K562 (cell line): Measurements from ENCODE around the gene ZGLP1. TPM values are rescaled to one million over a fixed set of nuclear protein-coding genes. Genes with fewer than 3 reads are reported as not detected.

Experiments used
- ATF1 ChIP-seq, 2 experiments: fragments of 450-650 bp in 1 of 2; IDR thresholded peaks; 2 replicates each; pipeline ENCODE4 v1.6.1; 2016; ENCODE audit warnings: missing compliant biosample characterization in 1 of 2, missing genetic modification characterization in 1 of 2
- CAMTA2 ChIP-seq: fragments of 250-450 bp; sonication (Bioruptor Pico); conservative IDR thresholded peaks from 2 replicates; pipeline ENCODE4 v1.5.1; 2022
- CHD1 ChIP-seq: fragments of 200-600 bp; sonication (generic); IDR thresholded peaks from one replicate; pipeline ENCODE4 v1.6.1; 2012; ENCODE audit warnings: mild to moderate bottlenecking, moderate library complexity, low read length, inconsistent platforms
- DACH1 ChIP-seq: fragments of 450-650 bp; IDR thresholded peaks from 2 replicates; pipeline ENCODE4 v1.6.1; 2018; ENCODE audit not compliant: partially characterized antibody
- ELF1 ChIP-seq: fragments of 200-800 bp; sonication (Bioruptor generic); IDR thresholded peaks from 2 replicates; pipeline ENCODE4 v1.6.1; 2016; ENCODE audit warnings: missing genetic modification characterization, missing compliant biosample characterization
- ERF ChIP-seq: fragments of 450-650 bp; formaldehyde crosslinking; IDR thresholded peaks from 2 replicates; pipeline ENCODE4 v1.4.0; 2020; ENCODE audit warnings: mild to moderate bottlenecking, mixed read lengths
- ETV5 ChIP-seq: sonication (generic); formaldehyde crosslinking; IDR thresholded peaks from 2 replicates; pipeline ENCODE4 v1.4.0; 2020; ENCODE audit warnings: low read depth, mild to moderate bottlenecking, missing genetic modification reagents
- GTF2F1 ChIP-seq: IDR thresholded peaks from 2 replicates; pipeline ENCODE4 v1.6.1; 2011; ENCODE audit warnings: low read depth, low read length, improper control_type of control experiment
- KDM5B ChIP-seq: fragments of 200-600 bp; sonication (generic); IDR thresholded peaks from 2 replicates; pipeline ENCODE4 v1.6.1; 2012; ENCODE audit warnings: low read depth, mild to moderate bottlenecking, moderate library complexity, low read length, control low read depth, inconsistent platforms; ENCODE audit not compliant: insufficient replicate concordance
- NRF1 ChIP-seq, 2 experiments: fragments of 450-650 bp; IDR thresholded peaks in 1 of 2; conservative IDR thresholded peaks in 1 of 2; 2 replicates each; pipeline ENCODE4 v1.6.1; 2014; ENCODE audit warnings: mild to moderate bottlenecking in 2 of 2
- POLR2G ChIP-seq: fragments of 200-400 bp; formaldehyde crosslinking; IDR thresholded peaks from 2 replicates; pipeline ENCODE4 v1.6.1; 2017; ENCODE audit warnings: low read depth, mild to moderate bottlenecking, antibody characterized with exemption, low read length, moderate library complexity
- RFX7 ChIP-seq: fragments of 250-450 bp; sonication (Bioruptor Pico); IDR thresholded peaks from 2 replicates; pipeline ENCODE4 v1.5.1; 2021; ENCODE audit warnings: mild to moderate bottlenecking
- SMARCE1 ChIP-seq: fragments of 450-650 bp; IDR thresholded peaks from 2 replicates; pipeline ENCODE4 v1.7.1; 2016; ENCODE audit warnings: mild to moderate bottlenecking
- SNRNP70 ChIP-seq: fragments of 200-400 bp; formaldehyde crosslinking; optimal IDR thresholded peaks from 2 replicates; pipeline ENCODE3; 2017; ENCODE audit warnings: low read depth, low read length
- TOE1 ChIP-seq, 2 experiments: fragments of 450-650 bp in 1 of 2; sonication (generic) in 1 of 2; formaldehyde crosslinking in 1 of 2; IDR thresholded peaks; 2 replicates each; pipeline versions ENCODE4 v1.7.1 to v1.8.0; 2016 to 2022; ENCODE audit warnings: borderline replicate concordance in 2 of 2, mild to moderate bottlenecking in 2 of 2, antibody characterized with exemption in 1 of 2, inconsistent platforms in 1 of 2, low read depth in 1 of 2, missing genetic modification reagents in 1 of 2, moderate library complexity in 1 of 2
- YY1 ChIP-seq, 3 experiments: IDR thresholded peaks; 2 replicates each; pipeline ENCODE4 v1.6.1; 2011; ENCODE audit warnings: low read length in 2 of 3, mild to moderate bottlenecking in 2 of 3, moderate library complexity in 2 of 3, borderline replicate concordance in 1 of 3, control low read depth in 1 of 3, low read depth in 1 of 3; ENCODE audit not compliant: insufficient read depth in 3 of 3, insufficient replicate concordance in 2 of 3, control insufficient read depth in 1 of 3, insufficient read length in 1 of 3; ENCODE audit errors: extremely low read depth in 1 of 3
- ZNF561 ChIP-seq: fragments of 450-650 bp; formaldehyde crosslinking; conservative IDR thresholded peaks from 2 replicates; pipeline ENCODE4 v1.4.0; 2020; ENCODE audit warnings: mild to moderate bottlenecking, moderate library complexity
- ZNF76 ChIP-seq: fragments of 250-450 bp; sonication (Bioruptor Pico); IDR thresholded peaks from 2 replicates; pipeline ENCODE4 v1.4.0; 2020; ENCODE audit warnings: mild to moderate bottlenecking, moderate library complexity, borderline replicate concordance
- ZNF764 ChIP-seq: fragments of 250-450 bp; sonication (Bioruptor Pico); IDR thresholded peaks from 2 replicates; pipeline ENCODE4 v1.4.0; 2020; ENCODE audit warnings: low read depth, mild to moderate bottlenecking, moderate library complexity
- ZNF780A ChIP-seq: fragments of 250-450 bp; sonication (Bioruptor Pico); IDR thresholded peaks from 2 replicates; pipeline ENCODE4 v1.5.0; 2021; ENCODE audit warnings: mild to moderate bottlenecking
- polyA plus RNA-seq, 8 experiments: library from polyadenylated mRNA; depleted of rRNA in 4 of 8; stranded (reverse) in 5 of 8; unstranded in 3 of 8; fragments of >200 nt; fragmentation: Nextera tagmentation in 2 of 8; fragmentation: Illumina TruSeq in 1 of 8; extraction: Ambion mirVana in 2 of 8; extraction: Trizol in 1 of 8; gene quantifications; 2 replicates each; pipeline versions ENCODE4 v1.2.1 to v1.2.3, GENCODE V29; 2011 to 2014; ENCODE audit warnings: inconsistent platforms in 1 of 8, missing spikeins in 1 of 8
- total RNA-seq, 7 experiments: library from RNA; depleted of rRNA in 6 of 7; stranded (reverse); fragments of >200 nt in 6 of 7; fragmentation: Illumina TruSeq in 2 of 7; extraction: Trizol in 2 of 7; gene quantifications; 2 replicates each; pipeline versions ENCODE4 v1.2.1 to v1.2.3, GENCODE V29; 2011 to 2021; ENCODE audit warnings: low replicate concordance in 1 of 7
- TF ChIP-seq, protein P1 (sequence below), 2 experiments: fragments of 450-650 bp in 1 of 2; IDR thresholded peaks; 2 replicates each; pipeline ENCODE4 v1.6.1; 2011 to 2017; ENCODE audit warnings: low read depth in 2 of 2, antibody characterized with exemption in 1 of 2, borderline replicate concordance in 1 of 2, low read length in 1 of 2, mild to moderate bottlenecking in 1 of 2, mixed read lengths in 1 of 2; ENCODE audit not compliant: control insufficient read depth in 1 of 2
- TF ChIP-seq, protein P2 (sequence below): fragments of 450-650 bp; IDR thresholded peaks from 2 replicates; pipeline ENCODE4 v1.6.1; 2018; ENCODE audit warnings: mild to moderate bottlenecking, low read depth; ENCODE audit not compliant: partially characterized antibody

The ZGLP1 gene
- total and polyA plus RNA-seq, 9 of the 15 experiments (the other 6 are each of a cell fraction or from before 2014, with no cell fraction given), result 0.24 to 4.5 (median 2.2) TPM

DNA sequence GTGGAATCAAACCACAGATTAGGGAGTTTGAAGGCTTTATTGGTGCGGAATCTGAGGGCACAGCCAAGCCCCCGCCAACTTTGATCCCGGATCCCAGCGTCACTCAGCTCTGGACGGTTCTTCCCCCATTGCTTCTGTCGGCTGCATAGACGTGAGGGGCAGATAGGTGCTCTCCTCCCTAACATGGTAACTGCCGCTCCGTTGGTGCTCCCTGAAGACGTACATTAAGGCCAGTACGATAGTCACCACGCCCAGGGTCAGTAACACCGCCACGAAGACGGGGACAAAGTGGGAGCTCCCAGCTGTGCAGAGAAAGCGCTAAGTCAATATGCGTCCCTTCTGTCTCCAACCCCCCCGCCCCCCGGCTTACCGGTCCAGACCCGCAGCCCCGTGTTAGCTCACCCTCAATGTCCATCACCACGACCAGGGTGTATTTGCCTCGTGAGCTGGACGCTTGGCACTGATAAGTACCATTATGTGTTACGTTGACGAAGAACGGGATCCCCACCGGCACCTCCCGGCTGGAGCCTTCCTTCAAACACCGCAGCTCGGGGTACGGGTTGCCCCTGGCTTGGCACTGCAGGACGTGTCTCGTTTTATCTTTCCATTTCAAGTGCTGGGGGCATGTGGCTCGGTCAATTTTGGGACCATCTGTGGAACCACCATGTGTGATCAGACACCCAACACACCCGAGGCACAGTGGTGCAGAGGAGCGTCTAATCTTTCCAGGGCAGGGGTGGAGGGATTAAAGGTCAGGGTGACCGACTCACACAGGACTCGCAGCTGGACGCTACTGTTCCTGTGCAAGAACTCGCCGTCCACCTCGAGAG, 24.4 kb upstream of the ZGLP1 start (continued):
- no peak for TF ChIP-seq ZNF764 (CRISPR knock-in tag)
- TF ChIP-seq GTF2F1, result no peak
- no peak; the same call in 1 of the 2 replicates for TF ChIP-seq SMARCE1
- TF ChIP-seq NRF1 (conservative IDR thresholded peaks at IDR 0.05 in 1 of 2, IDR thresholded peaks at IDR 0.05 in 1 of 2), result no peak
- no peak for TF ChIP-seq DACH1
- TF ChIP-seq RFX7 (CRISPR knock-in tag), result no peak
- TF ChIP-seq ZNF780A (CRISPR knock-in tag), result no peak
- no peak for TF ChIP-seq TOE1 (IDR thresholded peaks at IDR 0.05; ENCODE audit: borderline replicate concordance)
- TF ChIP-seq TOE1 (CRISPR knock-in tag; IDR thresholded peaks at IDR 0.05; ENCODE audit: borderline replicate concordance, low read depth), result 0 out of 2 replicates have a peak, but pooled peaks have one; percentile 61
- TF ChIP-seq, protein P1, sequence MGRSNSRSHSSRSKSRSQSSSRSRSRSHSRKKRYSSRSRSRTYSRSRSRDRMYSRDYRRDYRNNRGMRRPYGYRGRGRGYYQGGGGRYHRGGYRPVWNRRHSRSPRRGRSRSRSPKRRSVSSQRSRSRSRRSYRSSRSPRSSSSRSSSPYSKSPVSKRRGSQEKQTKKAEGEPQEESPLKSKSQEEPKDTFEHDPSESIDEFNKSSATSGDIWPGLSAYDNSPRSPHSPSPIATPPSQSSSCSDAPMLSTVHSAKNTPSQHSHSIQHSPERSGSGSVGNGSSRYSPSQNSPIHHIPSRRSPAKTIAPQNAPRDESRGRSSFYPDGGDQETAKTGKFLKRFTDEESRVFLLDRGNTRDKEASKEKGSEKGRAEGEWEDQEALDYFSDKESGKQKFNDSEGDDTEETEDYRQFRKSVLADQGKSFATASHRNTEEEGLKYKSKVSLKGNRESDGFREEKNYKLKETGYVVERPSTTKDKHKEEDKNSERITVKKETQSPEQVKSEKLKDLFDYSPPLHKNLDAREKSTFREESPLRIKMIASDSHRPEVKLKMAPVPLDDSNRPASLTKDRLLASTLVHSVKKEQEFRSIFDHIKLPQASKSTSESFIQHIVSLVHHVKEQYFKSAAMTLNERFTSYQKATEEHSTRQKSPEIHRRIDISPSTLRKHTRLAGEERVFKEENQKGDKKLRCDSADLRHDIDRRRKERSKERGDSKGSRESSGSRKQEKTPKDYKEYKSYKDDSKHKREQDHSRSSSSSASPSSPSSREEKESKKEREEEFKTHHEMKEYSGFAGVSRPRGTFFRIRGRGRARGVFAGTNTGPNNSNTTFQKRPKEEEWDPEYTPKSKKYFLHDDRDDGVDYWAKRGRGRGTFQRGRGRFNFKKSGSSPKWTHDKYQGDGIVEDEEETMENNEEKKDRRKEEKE (IDR thresholded peaks at IDR 0.05; ENCODE audit: borderline replicate concordance in 1 of 2, control insufficient read depth in 1 of 2, low read depth in 2 of 2, low read length in 1 of 2), result no peak
- no peak for TF ChIP-seq CAMTA2
- TF ChIP-seq ZNF561 (CRISPR knock-in tag), result no peak
- TF ChIP-seq CHD1, result no peak
- no peak for TF ChIP-seq ETV5 (CRISPR knock-in tag)
- TF ChIP-seq POLR2G, result no peak
- TF ChIP-seq SNRNP70, result no peak
- TF ChIP-seq YY1 (IDR thresholded peaks at IDR 0.05; ENCODE audit: borderline replicate concordance in 1 of 3, control insufficient read depth in 1 of 3, extremely low read depth in 1 of 3, insufficient read depth in 3 of 3, insufficient read length in 1 of 3, insufficient replicate concordance in 2 of 3, low read depth in 1 of 3, low read length in 2 of 3), result no peak
- no peak for TF ChIP-seq ZNF76 (CRISPR knock-in tag)
- TF ChIP-seq ERF, result no peak
- TF ChIP-seq, protein P2, sequence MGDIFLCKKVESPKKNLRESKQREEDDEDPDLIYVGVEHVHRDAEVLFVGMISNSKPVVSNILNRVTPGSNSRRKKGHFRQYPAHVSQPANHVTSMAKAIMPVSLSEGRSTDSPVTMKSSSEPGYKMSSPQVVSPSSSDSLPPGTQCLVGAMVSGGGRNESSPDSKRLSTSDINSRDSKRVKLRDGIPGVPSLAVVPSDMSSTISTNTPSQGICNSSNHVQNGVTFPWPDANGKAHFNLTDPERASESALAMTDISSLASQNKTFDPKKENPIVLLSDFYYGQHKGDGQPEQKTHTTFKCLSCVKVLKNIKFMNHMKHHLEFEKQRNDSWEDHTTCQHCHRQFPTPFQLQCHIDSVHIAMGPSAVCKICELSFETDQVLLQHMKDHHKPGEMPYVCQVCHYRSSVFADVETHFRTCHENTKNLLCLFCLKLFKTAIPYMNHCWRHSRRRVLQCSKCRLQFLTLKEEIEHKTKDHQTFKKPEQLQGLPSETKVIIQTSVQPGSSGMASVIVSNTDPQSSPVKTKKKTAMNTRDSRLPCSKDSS, result no peak
- no peak for TF ChIP-seq ATF1 (CRISPR knock-in tag; IDR thresholded peaks at IDR 0.05)
- TF ChIP-seq ATF1 (tag; IDR thresholded peaks at IDR 0.05), result 0 out of 2 replicates have a peak, but pooled peaks have one; percentile 0
- TF ChIP-seq ELF1 (tag), result no peak
- TF ChIP-seq KDM5B, result peak; percentile 39
